Liver (tissue), 3 donors: ENCODE data around the gene RPL35A.

ENCODE experiments used
- CTCF ChIP-seq: fragments of 150-350 bp; IDR thresholded peaks from 2 replicates; pipeline ENCODE4 v1.5.1; 2017; ENCODE audit warnings: improper control_type of control experiment, low read depth, low read length; ENCODE audit not compliant: missing input control
- EGR1 ChIP-seq, 2 donors: IDR thresholded peaks; 2 replicates each; pipeline ENCODE4 v1.6.1; 2016 to 2018; ENCODE audit warnings: antibody characterized with exemption in 2 of 2, low read depth in 2 of 2
- GABPA ChIP-seq, 2 donors: IDR thresholded peaks in 1 of 2; conservative IDR thresholded peaks in 1 of 2; 2 replicates each; pipeline ENCODE4 v1.6.1; 2016; ENCODE audit warnings: antibody characterized with exemption in 2 of 2, mild to moderate bottlenecking in 1 of 2, moderate library complexity in 1 of 2
- JUND ChIP-seq, 2 donors: IDR thresholded peaks; 2 replicates each; pipeline ENCODE4 v1.6.1; 2016; ENCODE audit warnings: antibody characterized with exemption in 2 of 2
- NR2F2 ChIP-seq: IDR thresholded peaks from 2 replicates; pipeline ENCODE4 v1.6.1; 2016; ENCODE audit warnings: antibody characterized with exemption
- RAD21 ChIP-seq, 2 donors: IDR thresholded peaks; 2 replicates each; pipeline ENCODE4 v1.6.1; 2016; ENCODE audit warnings: antibody characterized with exemption in 2 of 2, mild to moderate bottlenecking in 2 of 2
- RXRA ChIP-seq, 2 donors: IDR thresholded peaks; 2 replicates each; pipeline ENCODE4 v1.6.1; 2017 to 2018; ENCODE audit warnings: antibody characterized with exemption in 2 of 2, mild to moderate bottlenecking in 1 of 2
- SP1 ChIP-seq: IDR thresholded peaks from 2 replicates; pipeline ENCODE4 v1.6.1; 2018; ENCODE audit warnings: antibody characterized with exemption, mild to moderate bottlenecking
- TAF1 ChIP-seq: conservative IDR thresholded peaks from 2 replicates; pipeline ENCODE4 v1.6.1; 2016; ENCODE audit warnings: antibody characterized with exemption, mild to moderate bottlenecking
- YY1 ChIP-seq: IDR thresholded peaks from 2 replicates; pipeline ENCODE4 v1.6.1; 2016; ENCODE audit warnings: antibody characterized with exemption, mild to moderate bottlenecking
- TF ChIP-seq, protein P1 (sequence below): IDR thresholded peaks from 2 replicates; pipeline ENCODE4 v1.6.1; 2016; ENCODE audit warnings: antibody characterized with exemption
- TF ChIP-seq, protein P2 (sequence below): IDR thresholded peaks from 2 replicates; pipeline ENCODE4 v1.6.1; 2016; ENCODE audit warnings: antibody characterized with exemption
- TF ChIP-seq, protein P3 (sequence below): IDR thresholded peaks from 2 replicates; pipeline ENCODE4 v1.6.1; 2016; ENCODE audit warnings: antibody characterized with exemption
- TF ChIP-seq, protein P4 (sequence below): IDR thresholded peaks from 2 replicates; pipeline ENCODE4 v1.6.1; 2016; ENCODE audit warnings: antibody characterized with exemption, mild to moderate bottlenecking
- donor health status: healthy.
- donor health status: healthy.

- TF ChIP-seq CTCF (no peak), EGR1 (IDR thresholded peaks at IDR 0.05; ENCODE audit: low read depth in 2 of 2) (no peak), SP1 (no peak), YY1 (no peak), NR2F2 (no peak), JUND (IDR thresholded peaks at IDR 0.05) (no peak), RAD21 (IDR thresholded peaks at IDR 0.05) (no peak), RXRA (IDR thresholded peaks at IDR 0.05) (no peak), TAF1 (no peak), GABPA (IDR thresholded peaks at IDR 0.05 in 1 of 2, conservative IDR thresholded peaks at IDR 0.05 in 1 of 2) (no peak)
- TF ChIP-seq, protein P1, sequence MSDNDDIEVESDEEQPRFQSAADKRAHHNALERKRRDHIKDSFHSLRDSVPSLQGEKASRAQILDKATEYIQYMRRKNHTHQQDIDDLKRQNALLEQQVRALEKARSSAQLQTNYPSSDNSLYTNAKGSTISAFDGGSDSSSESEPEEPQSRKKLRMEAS: no peak
- TF ChIP-seq, protein P2, sequence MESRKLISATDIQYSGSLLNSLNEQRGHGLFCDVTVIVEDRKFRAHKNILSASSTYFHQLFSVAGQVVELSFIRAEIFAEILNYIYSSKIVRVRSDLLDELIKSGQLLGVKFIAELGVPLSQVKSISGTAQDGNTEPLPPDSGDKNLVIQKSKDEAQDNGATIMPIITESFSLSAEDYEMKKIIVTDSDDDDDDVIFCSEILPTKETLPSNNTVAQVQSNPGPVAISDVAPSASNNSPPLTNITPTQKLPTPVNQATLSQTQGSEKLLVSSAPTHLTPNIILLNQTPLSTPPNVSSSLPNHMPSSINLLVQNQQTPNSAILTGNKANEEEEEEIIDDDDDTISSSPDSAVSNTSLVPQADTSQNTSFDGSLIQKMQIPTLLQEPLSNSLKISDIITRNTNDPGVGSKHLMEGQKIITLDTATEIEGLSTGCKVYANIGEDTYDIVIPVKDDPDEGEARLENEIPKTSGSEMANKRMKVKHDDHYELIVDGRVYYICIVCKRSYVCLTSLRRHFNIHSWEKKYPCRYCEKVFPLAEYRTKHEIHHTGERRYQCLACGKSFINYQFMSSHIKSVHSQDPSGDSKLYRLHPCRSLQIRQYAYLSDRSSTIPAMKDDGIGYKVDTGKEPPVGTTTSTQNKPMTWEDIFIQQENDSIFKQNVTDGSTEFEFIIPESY: no peak
- TF ChIP-seq, protein P3, sequence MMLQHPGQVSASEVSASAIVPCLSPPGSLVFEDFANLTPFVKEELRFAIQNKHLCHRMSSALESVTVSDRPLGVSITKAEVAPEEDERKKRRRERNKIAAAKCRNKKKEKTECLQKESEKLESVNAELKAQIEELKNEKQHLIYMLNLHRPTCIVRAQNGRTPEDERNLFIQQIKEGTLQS: no peak
- TF ChIP-seq, protein P4, sequence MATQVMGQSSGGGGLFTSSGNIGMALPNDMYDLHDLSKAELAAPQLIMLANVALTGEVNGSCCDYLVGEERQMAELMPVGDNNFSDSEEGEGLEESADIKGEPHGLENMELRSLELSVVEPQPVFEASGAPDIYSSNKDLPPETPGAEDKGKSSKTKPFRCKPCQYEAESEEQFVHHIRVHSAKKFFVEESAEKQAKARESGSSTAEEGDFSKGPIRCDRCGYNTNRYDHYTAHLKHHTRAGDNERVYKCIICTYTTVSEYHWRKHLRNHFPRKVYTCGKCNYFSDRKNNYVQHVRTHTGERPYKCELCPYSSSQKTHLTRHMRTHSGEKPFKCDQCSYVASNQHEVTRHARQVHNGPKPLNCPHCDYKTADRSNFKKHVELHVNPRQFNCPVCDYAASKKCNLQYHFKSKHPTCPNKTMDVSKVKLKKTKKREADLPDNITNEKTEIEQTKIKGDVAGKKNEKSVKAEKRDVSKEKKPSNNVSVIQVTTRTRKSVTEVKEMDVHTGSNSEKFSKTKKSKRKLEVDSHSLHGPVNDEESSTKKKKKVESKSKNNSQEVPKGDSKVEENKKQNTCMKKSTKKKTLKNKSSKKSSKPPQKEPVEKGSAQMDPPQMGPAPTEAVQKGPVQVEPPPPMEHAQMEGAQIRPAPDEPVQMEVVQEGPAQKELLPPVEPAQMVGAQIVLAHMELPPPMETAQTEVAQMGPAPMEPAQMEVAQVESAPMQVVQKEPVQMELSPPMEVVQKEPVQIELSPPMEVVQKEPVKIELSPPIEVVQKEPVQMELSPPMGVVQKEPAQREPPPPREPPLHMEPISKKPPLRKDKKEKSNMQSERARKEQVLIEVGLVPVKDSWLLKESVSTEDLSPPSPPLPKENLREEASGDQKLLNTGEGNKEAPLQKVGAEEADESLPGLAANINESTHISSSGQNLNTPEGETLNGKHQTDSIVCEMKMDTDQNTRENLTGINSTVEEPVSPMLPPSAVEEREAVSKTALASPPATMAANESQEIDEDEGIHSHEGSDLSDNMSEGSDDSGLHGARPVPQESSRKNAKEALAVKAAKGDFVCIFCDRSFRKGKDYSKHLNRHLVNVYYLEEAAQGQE: no peak
Measured at GRCh38 chr3:197963019-197963637, 13.1 kb downstream of the RPL35A start.
